Naive thymus-derived CD4-positive, alpha-beta T cell (primary cell): Measurements from ENCODE around the gene MOBP. TPM values are rescaled to one million over a fixed set of nuclear protein-coding genes. Genes with fewer than 3 reads are reported as not detected.
"Not testable (repeated sequence)": the region's sequence is repeated elsewhere in the genome, so short reads cannot be mapped to it uniquely, and the experiment has no call there.

Source experiments
- ATAC-seq: fragments of 150-1000 bp; cut with Tn5 transposase; 2 replicates; pipeline ENCODE4 v1.10.0; 2021; ENCODE audit warnings: mild to moderate bottlenecking, moderate library complexity
- CTCF ChIA-PET: fragments of 350-600 bp; sonication (Branson Sonifier 250); formaldehyde crosslinking; loops from one replicate; lab custom pipeline; 2021; ENCODE audit warnings: antibody characterized with exemption; lab: Charles Lee
- POLR2A ChIA-PET: fragments of 350-600 bp; sonication (Branson Sonifier 250); formaldehyde crosslinking; loops from one replicate; lab custom pipeline; 2021; ENCODE audit warnings: antibody characterized with exemption, inconsistent platforms; lab: Charles Lee
- DNase-seq, 9 donors: peaks; one replicate each; pipeline versions ENCODE4 v3.0.0 to v3.0.0-alpha.2; 2020 to 2022; ENCODE audit warnings: mixed read lengths in 1 of 9
- H3K27ac ChIP-seq: one replicate; pipeline ENCODE4 v1.7.0; 2013; ENCODE audit warnings: mild to moderate bottlenecking, low read depth, low read length, moderate library complexity
- H3K27me3 ChIP-seq, 2 donors: one replicate each; pipeline ENCODE4 v1.7.0; 2013; ENCODE audit warnings: low read length in 2 of 2, mild to moderate bottlenecking in 2 of 2, moderate library complexity in 2 of 2; ENCODE audit not compliant: control insufficient read depth in 2 of 2, insufficient read depth in 2 of 2
- H3K36me3 ChIP-seq, 3 experiments: 1 replicate in 2 of 3; 2 replicates in 1 of 3; pipeline ENCODE4 v1.7.0; 2013; ENCODE audit warnings: low read length in 3 of 3, mild to moderate bottlenecking in 3 of 3, moderate library complexity in 1 of 3; ENCODE audit not compliant: insufficient read depth in 3 of 3, control insufficient read depth in 2 of 3
- H3K4me1 ChIP-seq, 2 donors: one replicate each; pipeline ENCODE4 v1.7.0; 2013; ENCODE audit warnings: low read length in 2 of 2, mild to moderate bottlenecking in 2 of 2, moderate library complexity in 1 of 2; ENCODE audit not compliant: control insufficient read depth in 2 of 2, insufficient read depth in 2 of 2
- H3K4me3 ChIP-seq: 2 replicates; pipeline ENCODE4 v1.7.0; 2013; ENCODE audit warnings: mild to moderate bottlenecking, low read length
- H3K9me3 ChIP-seq, 3 experiments: 1 replicate in 2 of 3; 2 replicates in 1 of 3; pipeline ENCODE4 v1.7.0; 2013; ENCODE audit warnings: low read length in 3 of 3; ENCODE audit not compliant: control insufficient read depth in 2 of 3
- H3K27ac Mint-ChIP-seq, 9 donors: one replicate each; pipeline ENCODE4 v1.8.0; 2020 to 2022; ENCODE audit warnings: mixed read lengths in 9 of 9, mild to moderate bottlenecking in 8 of 9, moderate library complexity in 5 of 9, inconsistent platforms in 2 of 9
- H3K27me3 Mint-ChIP-seq, 5 donors: one replicate each; pipeline ENCODE4 v1.8.0; 2021 to 2022; ENCODE audit warnings: mixed read lengths in 5 of 5, mild to moderate bottlenecking in 1 of 5
- H3K36me3 Mint-ChIP-seq, 5 donors: one replicate each; pipeline ENCODE4 v1.8.0; 2020 to 2022; ENCODE audit warnings: mixed read lengths in 5 of 5, mild to moderate bottlenecking in 3 of 5, inconsistent platforms in 1 of 5
- H3K4me1 Mint-ChIP-seq, 7 donors: one replicate each; pipeline ENCODE4 v1.8.0; 2020 to 2022; ENCODE audit warnings: mixed read lengths in 7 of 7, mild to moderate bottlenecking in 3 of 7, inconsistent platforms in 1 of 7
- H3K4me3 Mint-ChIP-seq, 10 donors: one replicate each; pipeline ENCODE4 v1.8.0; 2020 to 2022; ENCODE audit warnings: mild to moderate bottlenecking in 10 of 10, mixed read lengths in 10 of 10, moderate library complexity in 6 of 10, inconsistent platforms in 2 of 10
- H3K9me3 Mint-ChIP-seq, 11 donors: one replicate each; pipeline ENCODE4 v1.8.0; 2020 to 2022; ENCODE audit warnings: mixed read lengths in 11 of 11, mild to moderate bottlenecking in 4 of 11, inconsistent platforms in 1 of 11, moderate library complexity in 1 of 11
- intact Hi-C, 2 donors: fragments of 100-400 bp; cut with micrococcal nuclease; formaldehyde crosslinking; loops; one replicate each; pipeline ENCODE4 v1.15.1; 2023
- polyA plus RNA-seq, 2 donors: library from polyadenylated mRNA; unstranded; fragments of 300-500 nt; fragmentation: Illumina TruSeq; gene quantifications; one replicate each; pipeline ENCODE4 v1.2.3, GENCODE V29; 2021
- total RNA-seq, 6 experiments: library from RNA in 5 of 6; stranded (reverse) in 5 of 6; gene quantifications; 1 replicate in 5 of 6; 2 replicates in 1 of 6; pipeline ENCODE4 v1.2.3 and lab custom pipeline; 2021 to 2026

Gene MOBP
- total and polyA plus RNA-seq, 7 experiments from 2014 or later: 0.07 TPM; not detected in 6

DNA sequence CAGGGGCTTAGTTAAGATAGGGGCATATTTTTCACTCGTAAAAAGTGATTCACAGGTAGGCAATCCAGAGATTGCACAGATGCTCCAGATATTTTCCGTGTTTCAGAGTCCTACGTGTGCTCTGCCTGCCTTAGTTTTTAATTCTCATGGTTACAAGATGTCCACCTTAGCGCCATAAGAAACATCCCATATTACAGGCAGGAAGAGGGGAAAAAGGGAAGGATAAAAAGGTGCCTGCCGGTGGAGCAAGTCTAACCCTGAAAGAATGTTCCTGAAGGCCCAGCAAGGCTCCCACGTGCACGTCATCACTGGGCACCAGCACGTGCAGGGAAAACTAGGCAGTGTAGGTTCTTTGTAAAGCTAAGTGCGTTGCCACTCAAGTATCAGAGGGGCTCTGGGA, 10.1 kb upstream of the MOBP start:
- Mint-ChIP-seq H3K27me3 (peaks cover 11 to 35% (median 20%) of the 10 kb centered on the region in 5 donors), H3K36me3 (no peaks in the 10 kb centered on the region), H3K27ac (no peak overlapping the region), H3K9me3 (no peaks in the 10 kb centered on the region), H3K4me3 (no peak overlapping the region), H3K4me1 (no peaks in the 10 kb centered on the region)
- H3K4me1 ChIP-seq: no peaks in the 10 kb centered on the region
- no peaks in the 10 kb centered on the region for H3K27me3 ChIP-seq
- intact Hi-C loops: no loop called here
- ChIA-PET CTCF (no interaction called here), POLR2A (no interaction called here)
- no peak overlapping the region for H3K4me3 ChIP-seq
- H3K36me3 ChIP-seq: no peaks in the 10 kb centered on the region
- ATAC-seq (no peak), DNase-seq (no peak)
- H3K27ac ChIP-seq: no peak overlapping the region
- H3K9me3 ChIP-seq: no peaks in the 10 kb centered on the region

DNA sequence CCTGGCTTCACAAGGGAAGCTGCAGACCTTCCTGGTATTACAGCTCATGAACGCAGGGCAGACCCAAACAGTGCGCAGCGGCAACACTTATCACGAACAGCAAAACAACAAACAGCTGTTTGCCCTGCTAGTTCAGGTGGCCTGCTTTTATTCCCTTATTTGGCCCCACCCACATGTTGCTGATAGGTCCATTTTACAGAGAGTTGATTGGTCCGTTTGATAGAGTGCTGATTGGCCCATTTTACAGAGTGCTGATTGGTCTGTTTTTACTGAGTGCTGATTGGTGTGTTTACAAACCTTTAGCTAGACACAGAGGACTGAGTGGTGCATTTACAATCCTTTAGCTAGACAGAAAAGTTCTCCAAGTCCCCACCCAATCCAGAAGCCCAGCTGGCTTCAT, 8.9 kb upstream of the MOBP start:
- H3K4me1 Mint-ChIP-seq, H3K36me3 ChIP-seq, H3K27me3 ChIP-seq, H3K27ac ChIP-seq, CTCF ChIA-PET, ATAC-seq, POLR2A ChIA-PET, H3K4me1 ChIP-seq, H3K4me3 Mint-ChIP-seq, DNase-seq, H3K4me3 ChIP-seq, intact Hi-C loops, H3K27ac Mint-ChIP-seq, H3K9me3 Mint-ChIP-seq, H3K9me3 ChIP-seq, H3K36me3 Mint-ChIP-seq: not testable (repeated sequence)
- peaks cover 11 to 29% (median 20%) of the 10 kb centered on the region in 5 donors for H3K27me3 Mint-ChIP-seq

DNA sequence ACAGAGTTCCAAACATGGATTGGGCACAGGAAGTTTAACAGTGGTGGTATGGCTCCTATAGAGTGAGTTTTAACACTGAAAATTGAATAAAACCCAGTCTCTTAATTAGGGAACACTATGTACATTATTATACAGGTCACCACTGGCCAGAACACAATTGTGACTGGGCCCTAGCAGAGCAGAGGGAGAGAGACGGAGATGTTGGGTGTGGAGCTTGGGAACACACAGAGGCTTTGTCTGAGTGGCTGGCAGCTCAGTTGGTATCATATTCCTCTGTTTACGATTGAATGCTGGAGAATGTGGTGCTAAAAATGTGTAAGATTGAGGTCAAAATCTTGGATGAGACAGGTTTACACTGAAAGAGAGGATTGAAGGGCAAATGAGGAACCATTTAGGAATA, 6.8 kb upstream of the MOBP start:
- Mint-ChIP-seq H3K4me1 (no peaks in the 10 kb centered on the region), H3K36me3 (no peaks in the 10 kb centered on the region), H3K9me3 (no peaks in the 10 kb centered on the region), H3K27me3 (peaks cover 1 to 22% (median 16%) of the 10 kb centered on the region in 5 donors), H3K4me3 (no peak overlapping the region), H3K27ac (no peak overlapping the region)
- no peaks in the 10 kb centered on the region for H3K4me1 ChIP-seq
- POLR2A ChIA-PET: no interaction called here
- no peak for ATAC-seq
- no peak for DNase-seq
- H3K4me3 ChIP-seq: no peak overlapping the region
- H3K36me3 ChIP-seq: no peaks in the 10 kb centered on the region
- CTCF ChIA-PET: interaction anchor here (1.1 kb wide), 1 partner anchor 15 kb away, joined by 3 read pairs; no protein-coding TSS in a partner anchor
- H3K27me3 ChIP-seq: no peaks in the 10 kb centered on the region
- H3K9me3 ChIP-seq: no peaks in the 10 kb centered on the region
- intact Hi-C loops: no loop called here
- H3K27ac ChIP-seq: no peak overlapping the region

DNA sequence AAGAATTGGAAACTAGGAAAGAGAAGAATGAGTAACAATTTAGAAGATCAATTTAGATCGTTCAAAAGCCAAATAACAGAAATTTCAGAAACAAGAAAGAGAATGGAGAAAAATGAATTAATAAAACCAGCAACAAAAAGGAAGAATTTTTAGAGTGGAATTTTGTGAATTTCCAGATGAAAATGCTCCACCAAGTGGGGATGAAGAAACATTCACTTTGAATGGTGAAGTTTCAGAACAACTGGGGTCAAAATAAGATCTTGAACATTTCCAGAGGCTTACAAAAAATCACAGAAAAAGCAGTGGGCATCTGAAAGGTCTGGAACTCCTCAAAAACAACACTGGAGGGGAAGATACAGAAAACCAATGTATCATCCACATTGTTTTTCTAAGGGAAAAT, 4.2 kb upstream of the MOBP start:
- Mint-ChIP-seq H3K27ac (no peak overlapping the region), H3K4me3 (no peak overlapping the region), H3K36me3 (no peaks in the 10 kb centered on the region), H3K4me1 (no peaks in the 10 kb centered on the region), H3K27me3 (peaks cover 12 to 21% (median 15%) of the 10 kb centered on the region in 5 donors), H3K9me3 (no peaks in the 10 kb centered on the region)
- no peaks in the 10 kb centered on the region for H3K4me1 ChIP-seq
- no peaks in the 10 kb centered on the region for H3K9me3 ChIP-seq
- ChIA-PET POLR2A (no interaction called here), CTCF (no interaction called here)
- DNase-seq (no peak), ATAC-seq (no peak)
- H3K4me3 ChIP-seq: no peak overlapping the region
- H3K27me3 ChIP-seq: no peaks in the 10 kb centered on the region
- no peak overlapping the region for H3K27ac ChIP-seq
- no peaks in the 10 kb centered on the region for H3K36me3 ChIP-seq
- intact Hi-C loops: no loop called here

DNA sequence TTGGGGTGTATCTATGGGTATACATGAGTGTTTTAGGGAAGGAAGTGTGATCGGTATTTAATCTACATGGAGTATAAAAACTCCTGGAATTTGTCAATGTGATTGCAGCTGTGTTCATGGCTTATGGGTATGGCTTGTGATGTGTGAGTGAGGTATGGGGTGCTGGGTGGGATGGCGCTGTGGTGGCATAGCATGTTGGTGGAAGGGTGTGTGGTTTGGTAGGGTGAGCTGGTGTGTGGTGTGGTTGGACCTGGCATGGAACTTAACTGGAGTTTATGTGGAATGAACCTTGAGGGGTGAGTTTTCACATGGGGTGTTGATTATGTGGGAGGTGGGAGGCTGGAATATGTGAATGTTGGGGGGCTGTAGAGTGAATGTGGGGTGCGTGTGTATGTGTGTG, 492 bp upstream of the MOBP start:
- CTCF ChIA-PET: no interaction called here
- Mint-ChIP-seq H3K4me1 (no peaks in the 10 kb centered on the region), H3K4me3 (no peak overlapping the region), H3K36me3 (no peaks in the 10 kb centered on the region), H3K27me3 (peaks cover 10 to 23% (median 16%) of the 10 kb centered on the region in 5 donors), H3K27ac (no peak overlapping the region), H3K9me3 (no peaks in the 10 kb centered on the region)
- H3K27ac ChIP-seq: no peak overlapping the region
- H3K27me3 ChIP-seq: no peaks in the 10 kb centered on the region
- POLR2A ChIA-PET: no interaction called here
- ATAC-seq (no peak), DNase-seq (no peak)
- no peaks in the 10 kb centered on the region for H3K9me3 ChIP-seq
- no peaks in the 10 kb centered on the region for H3K4me1 ChIP-seq
- intact Hi-C loops: no loop called here
- no peak overlapping the region for H3K4me3 ChIP-seq
- H3K36me3 ChIP-seq: no peaks in the 10 kb centered on the region

GRCh38 chr3:39468108-39468436, 592 bp downstream of the MOBP start:
- Mint-ChIP-seq H3K9me3 (no peaks in the 10 kb centered on the region), H3K27me3 (peaks cover 13 to 26% (median 22%) of the 10 kb centered on the region in 5 donors), H3K4me3 (no peak overlapping the region), H3K4me1 (no peaks in the 10 kb centered on the region), H3K27ac (no peak overlapping the region), H3K36me3 (no peaks in the 10 kb centered on the region)
- ChIA-PET POLR2A (no interaction called here), CTCF (no interaction called here)
- no peak for DNase-seq
- Histone ChIP-seq H3K9me3 (no peaks in the 10 kb centered on the region), H3K4me3 (no peak overlapping the region), H3K36me3 (no peaks in the 10 kb centered on the region), H3K4me1 (no peaks in the 10 kb centered on the region), H3K27me3 (no peaks in the 10 kb centered on the region), H3K27ac (no peak overlapping the region)
- no peak for ATAC-seq
- intact Hi-C loops: no loop called here

DNA sequence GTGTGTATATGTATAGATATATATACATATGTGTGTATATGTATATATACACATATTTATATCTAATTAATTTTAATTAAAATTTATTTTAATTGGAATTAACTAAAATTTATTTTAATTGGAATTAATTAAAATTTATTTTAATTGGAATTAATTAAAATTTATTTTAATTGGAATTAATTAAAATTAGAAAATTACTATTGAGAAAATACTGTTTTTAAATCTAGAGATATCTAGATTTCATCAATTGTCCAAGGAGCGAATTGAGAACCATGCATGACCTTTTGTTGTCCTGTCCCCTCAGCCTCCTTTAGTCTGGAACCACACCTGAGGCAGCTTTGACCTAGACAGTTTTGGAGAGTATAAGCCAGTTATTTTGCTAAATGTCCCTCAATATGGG, 1.8 kb downstream of the MOBP start:
- CTCF ChIA-PET: no interaction called here

More for the DNA sequence above, 1.8 kb downstream of the MOBP start:
- no peak for DNase-seq
- Histone ChIP-seq H3K4me3 (no peak overlapping the region), H3K4me1 (no peaks in the 10 kb centered on the region), H3K36me3 (no peaks in the 10 kb centered on the region), H3K27ac (no peak overlapping the region), H3K9me3 (no peaks in the 10 kb centered on the region), H3K27me3 (no peaks in the 10 kb centered on the region)
- no peaks in the 10 kb centered on the region for H3K9me3 Mint-ChIP-seq
- no peaks in the 10 kb centered on the region for H3K36me3 Mint-ChIP-seq
- POLR2A ChIA-PET: no interaction called here
- intact Hi-C loops: no loop called here
- ATAC-seq: no peak
- H3K27ac Mint-ChIP-seq: no peak overlapping the region
- no peaks in the 10 kb centered on the region for H3K4me1 Mint-ChIP-seq
- H3K27me3 Mint-ChIP-seq: peaks cover 21 to 32% (median 28%) of the 10 kb centered on the region in 5 donors
- H3K4me3 Mint-ChIP-seq: no peak overlapping the region
